H4 (cell line): ENCODE measurements around the gene FBLIM1. TPM values are rescaled to one million over a fixed set of nuclear protein-coding genes. Genes with fewer than 3 reads are reported as not detected.
"Not testable (repeated sequence)": the region's sequence is repeated elsewhere in the genome, so short reads cannot be mapped to it uniquely, and the experiment has no call there.

Experiments
- DNase-seq: peaks from one replicate; pipeline ENCODE4 v3.0.0-alpha.2; 2015; ENCODE audit warnings: low spot score
- total RNA-seq: library from RNA; depleted of rRNA; stranded (reverse); fragments of >200 nt; shearing (Covaris generic); gene quantifications from 2 replicates; pipeline ENCODE4 v1.2.3, GENCODE V29; 2014

FBLIM1 gene
- total RNA-seq, 1 experiment from 2014 or later, result 33.0 TPM

DNA sequence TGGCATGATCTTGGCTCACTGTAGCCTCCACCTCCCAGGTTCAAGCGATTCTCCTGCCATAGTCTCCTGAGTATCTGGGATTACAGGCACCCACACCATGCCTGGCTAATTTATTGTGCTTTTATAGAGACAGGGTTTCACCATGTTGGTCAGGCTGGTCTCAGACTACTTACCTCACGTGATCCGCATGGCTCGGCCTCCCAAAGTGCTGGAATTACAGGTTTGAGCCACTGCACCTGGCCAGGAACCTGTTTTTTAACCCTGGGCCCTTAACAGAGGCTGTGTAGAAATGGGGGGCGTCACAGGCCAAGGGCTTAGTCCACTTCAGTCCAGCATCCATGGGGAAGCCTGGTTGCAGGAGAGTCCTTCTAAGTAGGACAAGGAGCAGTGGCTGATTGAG is 9.3 kb downstream of the FBLIM1 start:
- no peak for DNase-seq

DNA sequence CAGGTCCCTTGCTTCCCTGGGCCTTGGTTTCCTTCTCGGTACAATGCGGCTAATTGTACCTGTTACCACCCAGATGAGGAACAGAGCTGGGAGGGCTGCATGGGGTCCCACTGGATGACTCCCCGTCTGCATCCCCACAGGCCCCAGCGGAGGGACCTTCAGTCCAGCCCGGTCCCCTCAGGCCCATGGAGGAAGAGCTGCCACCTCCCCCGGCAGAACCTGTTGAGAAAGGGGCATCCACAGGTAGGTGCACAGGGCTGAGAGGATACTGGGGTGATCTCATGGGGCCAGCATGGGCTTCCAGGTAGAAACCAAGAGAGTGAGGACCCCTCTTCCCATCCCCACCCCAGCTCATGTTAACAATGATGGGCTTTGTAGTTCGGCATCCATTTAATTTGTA is 9.8 kb downstream of the FBLIM1 start:
- DNase-seq, result no peak

- DNase-seq, result no peak
Measured at GRCh38 chr1:15770313-15770962, 11.8 kb downstream of the FBLIM1 start.

GRCh38 chr1:15771836-15772515 is 13.4 kb downstream of the FBLIM1 start:
- DNase-seq, result no peak

- no peak for DNase-seq
Measured at GRCh38 chr1:15775706-15776105, 17.1 kb downstream of the FBLIM1 start.

DNA sequence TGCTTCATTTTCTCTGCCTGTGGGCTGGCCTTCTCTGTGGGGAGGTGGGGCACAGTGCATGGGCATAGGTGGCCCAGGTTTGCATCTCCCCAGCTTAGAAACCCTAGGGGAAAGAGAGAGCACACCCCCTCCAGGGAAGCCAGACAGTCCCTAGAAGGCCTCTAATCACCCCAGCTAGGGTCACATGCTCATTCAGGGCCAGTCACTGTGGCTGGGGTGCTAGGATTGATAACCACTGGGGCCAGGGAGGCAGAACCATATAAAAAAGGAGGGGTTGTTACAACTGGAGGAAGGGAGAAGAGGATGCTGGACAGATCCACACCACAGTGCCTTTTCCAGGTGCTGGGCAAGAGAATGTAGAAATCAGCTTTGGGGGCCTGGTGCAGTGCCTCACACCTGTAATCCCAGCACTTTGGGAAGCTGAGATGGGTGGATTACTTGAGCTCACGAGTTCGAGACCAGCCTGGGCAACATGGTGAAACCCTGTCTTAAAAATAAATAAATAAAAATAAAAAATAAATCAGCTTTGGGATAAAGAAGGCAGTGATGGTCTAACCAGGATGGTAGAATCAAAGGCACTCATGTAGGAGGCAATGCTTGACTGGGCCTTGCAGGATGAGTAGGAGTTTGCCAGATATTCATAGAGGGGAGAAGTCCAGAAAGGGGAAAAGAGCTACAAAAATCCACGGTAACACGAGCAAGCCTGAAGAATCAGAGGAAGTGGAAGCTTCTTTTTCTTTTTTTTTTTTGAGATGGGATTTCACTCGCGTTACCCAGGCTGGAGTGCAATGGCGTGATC is 19.5 kb downstream of the FBLIM1 start:
- DNase-seq, result no peak

GRCh38 chr1:15785683-15786082 is 27.1 kb downstream of the FBLIM1 start:
- DNase-seq, result no peak

- no peak for DNase-seq
Measured at GRCh38 chr1:15786581-15786980, 28.0 kb downstream of the FBLIM1 start.

GRCh38 chr1:15788624-15789301 is 30.2 kb downstream of the FBLIM1 start:
- DNase-seq, result peak; percentile 46

DNA sequence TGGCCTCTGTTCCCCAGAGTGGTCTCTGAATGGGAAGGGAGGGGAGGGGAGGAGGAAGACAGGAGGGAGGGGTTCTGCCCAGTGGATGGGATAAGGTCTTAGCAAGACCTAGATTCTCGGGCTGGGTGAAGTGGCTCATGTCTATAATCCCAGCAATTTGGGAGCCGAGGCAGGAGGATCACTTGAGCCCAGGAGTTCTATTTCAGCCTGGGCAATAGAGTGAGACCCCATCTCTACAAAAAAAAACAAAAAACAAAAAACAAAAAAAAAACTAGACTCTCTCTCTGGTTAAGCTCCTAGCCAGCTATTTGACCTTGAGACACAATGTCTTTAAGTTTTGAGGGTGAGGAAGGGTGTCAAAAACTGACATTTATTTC is 37.5 kb downstream of the FBLIM1 start:
- DNase-seq, result no peak

DNA sequence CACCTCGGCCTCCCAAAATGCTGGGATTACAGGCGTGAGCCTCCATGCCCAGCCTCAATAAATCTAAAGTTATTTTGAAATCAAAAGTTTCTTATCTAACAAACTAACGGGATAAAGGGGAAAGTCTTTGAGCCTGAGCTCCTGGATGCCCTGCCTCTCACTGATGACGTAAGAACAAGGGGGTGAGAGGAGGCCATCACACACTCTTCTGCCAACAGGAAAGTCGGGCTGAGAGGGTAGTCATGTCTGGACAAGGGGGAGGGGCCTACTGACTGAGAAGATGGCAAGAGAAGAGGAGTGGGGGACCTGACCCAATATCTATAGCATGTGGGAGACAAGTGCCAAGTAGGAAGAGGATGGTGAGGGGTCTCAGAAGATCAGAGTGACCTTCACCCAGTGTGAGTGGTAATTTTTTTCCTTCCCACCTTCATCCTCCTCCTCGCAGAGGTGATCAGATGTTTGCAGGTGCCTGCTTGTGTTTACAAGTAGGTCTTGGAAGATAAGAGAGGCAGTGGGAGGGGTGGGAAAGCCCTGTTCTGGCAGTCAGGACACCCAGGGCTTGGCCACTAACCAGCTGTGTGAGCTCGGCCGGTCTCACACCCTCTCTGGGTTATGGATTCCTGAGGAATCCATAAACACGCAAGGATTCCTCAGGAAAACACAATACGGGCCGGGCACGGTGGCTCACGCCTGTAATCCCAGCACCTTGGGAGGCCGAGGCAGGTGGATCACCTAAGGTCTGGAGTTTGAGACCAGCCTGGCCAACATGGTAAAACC is 39.2 kb downstream of the FBLIM1 start:
- DNase-seq, result peak; percentile 65

DNA sequence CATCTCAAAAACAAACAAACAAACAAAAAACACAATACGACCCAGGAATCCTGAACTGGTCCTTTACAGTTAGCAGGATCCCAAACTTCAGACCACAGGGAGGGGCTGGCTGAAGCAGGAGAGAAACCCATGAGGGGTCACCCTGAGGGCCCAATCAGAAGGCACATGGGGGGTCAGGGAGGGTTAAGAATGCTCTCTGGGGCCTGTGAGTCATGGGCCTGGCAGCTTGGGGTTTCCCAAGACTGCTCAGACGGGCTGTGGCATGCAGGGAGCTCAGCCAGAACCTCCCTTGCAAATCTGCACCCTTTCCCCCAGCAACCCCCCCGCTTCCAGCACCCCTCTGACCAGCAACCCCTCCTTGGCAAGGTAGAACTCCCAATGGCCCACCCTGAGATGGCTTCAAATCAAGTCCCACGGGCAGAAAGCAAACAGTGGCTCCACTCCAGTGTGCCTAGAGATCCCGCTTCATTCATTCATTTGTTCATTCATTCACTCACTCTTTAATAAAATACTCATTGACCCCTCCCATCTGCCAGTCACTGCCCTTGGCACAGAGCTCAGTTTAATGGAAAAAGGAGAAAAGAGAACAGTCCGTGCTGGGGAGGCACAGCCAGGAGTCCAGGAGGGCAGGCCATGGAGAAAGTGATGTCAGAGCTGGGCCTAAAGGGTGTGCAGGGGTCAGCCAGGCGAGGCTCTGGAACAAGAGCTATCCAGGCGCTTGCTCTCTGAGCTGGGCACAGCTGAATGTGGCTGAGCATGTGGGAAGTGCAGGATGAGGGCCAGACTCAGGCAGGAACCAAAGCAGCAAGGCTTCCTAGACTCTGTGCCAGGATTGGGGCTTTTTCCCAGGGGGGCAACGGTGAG is 40.6 kb downstream of the FBLIM1 start:
- peak; percentile 93 for DNase-seq

- peak; percentile 71 for DNase-seq
Measured at GRCh38 chr1:15799928-15800835, 41.6 kb downstream of the FBLIM1 start.

DNA sequence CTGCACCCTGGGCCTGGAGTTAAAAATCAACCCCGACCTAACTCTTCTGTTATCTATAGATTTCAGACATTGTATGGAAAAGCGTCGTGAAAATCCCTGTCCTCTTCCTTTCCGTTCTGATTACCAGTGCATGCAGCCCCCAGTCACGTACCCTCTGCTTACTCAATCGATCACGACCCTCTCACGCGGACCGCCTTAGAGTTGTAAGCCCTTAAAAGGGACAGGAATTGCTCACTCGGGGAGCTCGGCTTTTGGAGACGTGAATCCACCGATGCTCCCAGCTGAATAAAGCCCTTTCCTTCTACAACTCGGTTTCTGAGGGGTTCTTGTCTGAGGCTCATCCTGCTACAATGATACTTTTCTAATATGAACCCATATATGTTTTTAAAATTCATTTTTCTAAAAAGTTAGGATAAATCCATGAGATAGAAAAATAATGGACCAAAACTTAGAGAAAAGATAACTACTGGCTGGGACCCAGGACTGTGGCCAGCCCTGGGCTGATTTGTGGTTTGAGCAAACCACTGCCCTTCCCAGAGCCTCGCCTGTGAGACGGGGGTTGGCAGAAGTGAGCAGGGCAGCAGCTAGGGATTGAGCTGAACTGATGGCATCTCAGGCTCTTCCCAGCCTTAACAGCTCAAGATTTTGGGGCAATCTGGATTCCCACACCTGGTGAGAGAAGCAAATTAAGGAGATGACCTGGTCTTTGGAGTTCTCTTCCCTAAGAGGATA is 43.8 kb downstream of the FBLIM1 start:
- peak; percentile 65 for DNase-seq

- no peak for DNase-seq
Measured at GRCh38 chr1:15803380-15803779, 44.8 kb downstream of the FBLIM1 start.

DNA sequence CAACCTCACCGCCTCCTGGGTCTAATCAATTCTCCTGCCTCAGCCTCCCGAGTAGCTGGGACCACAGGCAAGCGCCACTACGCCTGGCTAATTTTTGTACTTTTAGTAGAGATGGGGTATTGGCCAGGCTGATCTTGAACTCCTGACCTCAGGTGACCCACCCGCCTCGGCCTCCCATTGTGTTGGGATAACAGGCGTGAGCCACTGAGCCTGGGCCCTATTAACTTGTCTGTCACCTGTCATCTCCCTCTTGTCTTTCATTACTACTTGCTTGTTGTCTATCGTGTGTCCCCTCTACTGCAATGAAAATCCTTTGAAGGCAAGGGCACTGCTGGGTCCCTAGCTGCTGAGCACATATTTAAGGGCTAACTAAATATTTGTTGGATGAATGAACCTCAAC is 45.5 kb downstream of the FBLIM1 start:
- DNase-seq, result no peak

DNA sequence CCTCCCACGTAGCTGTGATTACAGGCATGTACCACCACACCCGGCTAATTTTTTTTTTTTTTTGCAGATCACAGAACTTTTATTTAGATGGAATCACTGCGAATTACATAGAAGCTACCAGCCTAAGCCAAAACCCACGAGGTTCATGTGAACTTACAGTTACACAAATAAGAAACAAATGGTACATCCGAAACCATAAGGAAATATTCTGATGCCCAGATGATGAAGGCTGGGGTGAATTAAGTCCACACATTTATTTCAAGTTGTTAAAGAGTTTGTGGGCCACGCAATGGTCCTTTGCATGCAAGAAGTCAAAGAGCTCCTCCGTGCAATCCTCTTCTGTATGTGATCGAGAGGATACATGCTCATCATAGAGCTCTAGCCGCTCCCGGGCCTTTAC is 48.5 kb downstream of the FBLIM1 start:
- DNase-seq, result no peak

GRCh38 chr1:15807549-15807948 is 49.0 kb downstream of the FBLIM1 start, which contains the start of gene UQCRHL:
Gene UQCRHL, minus strand, starts transcription at chr1:15807649. Its CDS starts 0 bp downstream, at chr1:15807649.
- DNase-seq, result not testable (repeated sequence)

- no peak for DNase-seq
Measured at GRCh38 chr1:15808955-15809354, 50.4 kb downstream of the FBLIM1 start.
